ENCODE data around the gene DENND4B.

The DENND4B gene

GRCh38 chr1:153945795-153946621, 510 bp downstream of the DENND4B start:
- peak; percentile 66 for DNase-seq (ENCODE audit: low spot score)

- DNase-seq (ENCODE audit: low spot score): no peak
These were observed 1.3 kb downstream of the DENND4B start for GRCh38 chr1:153945131-153945794.

DNA sequence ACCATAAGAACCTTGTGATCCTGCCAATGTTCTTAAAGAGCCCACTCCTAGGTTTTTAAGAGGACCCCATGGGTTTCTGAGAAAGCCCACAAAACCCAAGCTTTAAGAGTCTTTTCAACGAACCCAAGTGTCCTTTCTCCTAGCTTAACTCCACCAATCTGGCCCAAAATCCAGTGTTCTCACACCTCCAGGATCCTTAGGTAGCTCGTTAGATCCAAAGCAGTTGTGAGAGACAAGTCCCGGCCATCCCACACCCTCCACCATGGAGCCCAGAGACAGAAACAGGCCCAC, 1.7 kb downstream of the DENND4B start:
- DNase-seq (ENCODE audit: low spot score): no peak

DNA sequence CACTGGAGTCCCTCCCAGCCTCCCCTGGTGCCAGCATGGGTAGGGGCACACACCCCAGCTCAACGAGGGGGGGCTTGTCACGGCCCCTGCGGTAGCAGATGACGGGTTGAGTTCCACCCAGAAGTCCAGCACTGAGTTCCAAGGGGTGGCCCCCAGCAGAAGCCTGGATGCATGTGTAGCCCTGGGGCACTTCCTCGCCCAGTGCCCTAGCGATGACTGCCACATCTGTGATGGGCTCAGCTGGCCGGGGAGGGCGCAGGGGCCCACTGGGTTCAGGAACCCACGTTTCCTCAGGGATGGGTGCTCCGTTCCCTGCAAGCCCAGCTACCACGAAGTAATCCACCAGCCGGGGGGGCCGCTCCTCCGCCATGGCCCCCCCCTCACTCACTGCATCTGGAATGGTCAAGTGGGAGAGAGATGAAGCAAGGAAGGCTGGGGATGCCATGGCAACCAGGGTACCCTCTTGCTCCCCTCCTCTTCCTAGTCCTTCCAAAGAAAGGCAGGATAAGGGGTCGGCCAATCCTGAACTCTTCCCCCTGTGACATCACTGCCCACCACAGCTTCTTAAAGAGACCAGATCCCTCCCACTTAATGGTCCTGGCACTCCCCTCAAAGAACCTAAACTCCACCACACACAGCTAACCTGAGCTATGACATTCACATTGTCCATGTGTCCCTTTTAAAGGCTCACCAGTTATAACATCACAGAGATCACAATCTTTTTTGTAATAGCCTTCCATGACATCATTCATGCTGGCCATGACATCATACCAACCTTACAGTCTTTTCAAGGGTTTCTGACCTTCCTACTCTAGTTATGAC, 2.3 kb downstream of the DENND4B start:
- DNase-seq (ENCODE audit: low spot score): no peak

GRCh38 chr1:153942766-153943549, 3.6 kb downstream of the DENND4B start:
- DNase-seq (ENCODE audit: low spot score): no peak

DNA sequence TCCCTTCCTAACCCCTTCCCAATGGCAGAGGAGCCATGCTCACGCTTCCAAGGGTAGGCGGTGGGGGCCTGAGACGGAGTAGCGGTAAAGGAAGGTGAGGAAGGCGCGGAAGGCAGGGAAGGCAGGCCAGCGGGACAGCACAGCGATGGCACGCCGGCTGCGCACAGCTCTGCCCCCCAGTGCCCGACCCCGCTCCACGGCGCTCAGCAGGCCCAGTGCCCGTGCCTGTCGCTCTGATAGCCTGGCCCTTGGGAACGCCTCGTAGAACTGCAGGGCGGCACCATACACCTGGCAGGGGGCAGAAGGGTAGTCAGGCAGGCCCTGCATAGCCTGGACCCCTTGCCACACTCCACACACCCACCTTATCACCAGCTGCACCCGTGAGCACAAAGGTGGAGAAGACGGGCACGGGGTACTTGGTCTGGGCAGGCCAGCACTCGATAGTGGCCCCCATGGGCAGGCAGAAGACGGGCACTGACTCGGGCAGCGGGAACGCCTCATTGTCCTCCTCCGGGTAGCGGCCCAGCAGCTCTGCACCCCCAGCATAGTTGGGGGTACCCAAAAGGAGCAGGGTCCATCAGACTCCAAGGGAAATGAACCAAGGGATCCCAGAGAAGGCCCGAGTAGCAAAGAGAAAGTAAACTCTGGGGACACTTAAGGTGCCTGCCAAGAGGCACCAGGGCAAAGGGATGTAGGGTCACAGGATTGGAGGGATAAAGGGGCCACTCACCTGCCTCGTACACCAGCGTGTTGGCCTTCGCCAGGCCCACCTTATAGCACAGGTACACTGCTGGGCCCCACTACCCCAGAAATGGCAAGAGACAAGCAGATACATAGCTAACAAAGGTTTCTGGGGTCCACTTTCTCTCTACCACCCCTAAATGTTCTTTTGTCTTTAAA, 4.4 kb downstream of the DENND4B start:
- DNase-seq (ENCODE audit: low spot score): no peak

GRCh38 chr1:153940756-153941155, 5.8 kb downstream of the DENND4B start:
- DNase-seq (ENCODE audit: low spot score): no peak

DNA sequence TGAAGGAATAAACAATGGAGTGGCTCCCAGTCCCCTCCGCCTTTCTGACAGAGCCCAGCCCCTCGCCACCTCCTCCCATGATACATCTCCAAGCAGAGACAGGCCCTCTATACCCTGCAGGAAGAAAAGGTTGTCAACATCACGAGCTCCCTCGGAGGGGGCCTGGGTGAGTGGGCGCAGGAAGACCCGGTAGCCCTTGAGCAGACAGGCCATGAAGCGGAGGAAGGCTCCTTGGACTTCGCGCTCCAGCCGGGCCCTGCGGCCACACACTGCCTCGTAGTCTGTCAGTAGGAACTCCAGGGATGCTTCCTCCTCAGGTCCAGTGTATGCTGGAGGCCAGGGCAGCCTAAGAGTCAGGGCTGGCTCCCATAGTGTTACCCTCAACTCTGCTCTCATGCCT, 7.0 kb downstream of the DENND4B start:
- DNase-seq (ENCODE audit: low spot score): no peak

- DNase-seq (ENCODE audit: low spot score): no peak
These were observed 7.5 kb downstream of the DENND4B start for GRCh38 chr1:153938996-153939395.

DNA sequence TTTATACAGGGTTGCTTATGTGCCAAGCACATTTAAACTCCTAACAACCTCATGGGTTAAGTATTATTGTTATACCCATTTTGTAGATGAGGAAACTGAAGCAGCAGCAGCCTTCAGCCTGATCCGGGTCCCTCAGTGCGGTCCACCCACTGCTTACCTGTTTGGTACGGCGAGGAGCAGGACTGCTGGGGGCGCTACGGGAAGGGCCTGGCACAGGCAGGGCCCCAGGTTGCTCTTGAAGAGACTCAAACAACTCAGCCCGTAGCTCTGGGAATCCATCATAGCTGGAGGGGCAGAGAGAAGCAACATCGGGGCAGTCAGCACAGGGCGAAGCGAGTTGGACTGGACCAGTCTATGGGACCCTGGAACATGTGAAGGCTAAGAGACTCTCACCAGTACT, 9.2 kb downstream of the DENND4B start:
- no peak for DNase-seq (ENCODE audit: low spot score)

DNA sequence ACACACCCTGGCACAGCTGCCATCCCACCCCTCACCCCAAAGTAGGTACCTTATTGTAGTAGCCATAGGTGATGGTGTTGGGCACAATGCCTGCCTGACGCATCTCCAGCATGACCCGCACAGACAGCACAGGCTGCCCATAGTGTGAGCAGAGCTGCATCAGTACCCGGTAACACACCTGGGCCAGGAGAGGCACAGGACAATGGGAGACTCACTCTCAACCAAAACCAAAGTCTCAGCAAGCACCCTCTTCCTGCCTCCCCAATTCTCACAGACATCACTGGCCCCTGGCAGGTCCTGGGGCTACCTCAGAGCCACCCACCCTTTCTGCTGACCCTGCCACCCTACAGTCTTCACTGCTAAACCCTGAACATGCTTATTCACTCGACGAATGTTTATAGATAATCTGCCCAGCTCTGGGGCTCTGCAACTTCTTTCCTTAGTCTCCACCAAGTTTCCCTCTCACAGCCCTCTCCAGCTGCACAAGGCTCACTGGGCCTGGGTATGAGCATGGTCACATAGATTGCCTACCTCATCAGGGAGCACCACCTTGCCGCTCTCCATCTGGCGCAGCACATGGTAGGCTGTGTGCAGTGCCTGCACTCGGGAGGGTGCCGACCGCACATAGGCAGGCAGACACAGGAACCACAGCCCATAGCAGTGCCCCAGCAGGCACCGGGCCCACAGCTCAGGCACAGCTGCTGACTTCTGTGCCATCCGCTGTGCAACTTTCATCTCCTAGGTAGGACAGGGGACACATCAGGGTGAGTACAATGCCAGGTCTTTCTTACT, 10.3 kb downstream of the DENND4B start:
- DNase-seq (ENCODE audit: low spot score): no peak

GRCh38 chr1:153934746-153935145, 11.8 kb downstream of the DENND4B start:
- DNase-seq (ENCODE audit: low spot score): no peak

DNA sequence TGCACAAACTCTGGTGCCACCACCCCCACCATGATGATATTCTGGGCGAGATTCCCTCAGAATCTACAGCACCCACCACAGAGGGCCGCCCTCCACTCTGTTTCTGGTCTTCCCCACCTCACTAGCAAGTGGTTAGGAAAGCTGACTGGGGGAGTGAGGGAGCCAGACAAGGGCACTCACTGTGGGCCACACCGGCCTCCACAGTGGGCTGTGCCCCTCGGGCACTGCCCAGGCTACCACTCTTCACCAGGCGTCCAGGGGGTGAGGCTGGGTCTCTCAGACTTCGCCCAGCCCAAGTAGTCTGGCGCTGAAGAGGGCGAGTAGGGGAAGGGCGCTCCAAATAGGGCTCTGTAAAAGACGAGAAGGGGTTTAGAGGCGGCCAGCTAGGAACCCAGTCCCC, 12.6 kb downstream of the DENND4B start:
- no peak for DNase-seq (ENCODE audit: low spot score)

DNA sequence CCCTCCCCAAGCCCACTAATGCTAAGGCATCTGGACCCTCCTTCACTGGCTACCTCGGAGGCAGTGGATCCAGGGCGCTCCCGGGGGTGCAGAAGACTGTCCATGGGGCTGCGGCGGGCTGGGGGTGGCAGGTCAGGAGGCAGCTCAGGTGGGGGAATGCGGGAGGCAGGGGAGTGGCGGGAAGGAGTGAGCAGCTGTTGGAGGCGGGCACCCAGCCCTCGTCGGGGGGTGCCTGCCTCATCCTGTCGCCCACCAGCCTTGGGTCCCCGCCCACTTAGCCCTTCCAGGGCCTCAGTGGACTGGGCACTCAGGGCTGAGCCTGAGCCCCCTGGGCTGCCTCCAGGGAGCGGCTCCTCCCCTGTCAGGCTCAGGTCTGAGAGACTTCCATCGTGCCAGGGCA, 13.1 kb downstream of the DENND4B start:
- DNase-seq (ENCODE audit: low spot score): no peak

GRCh38 chr1:153932156-153933131, 14.1 kb downstream of the DENND4B start:
- DNase-seq (ENCODE audit: low spot score): no peak

DNA sequence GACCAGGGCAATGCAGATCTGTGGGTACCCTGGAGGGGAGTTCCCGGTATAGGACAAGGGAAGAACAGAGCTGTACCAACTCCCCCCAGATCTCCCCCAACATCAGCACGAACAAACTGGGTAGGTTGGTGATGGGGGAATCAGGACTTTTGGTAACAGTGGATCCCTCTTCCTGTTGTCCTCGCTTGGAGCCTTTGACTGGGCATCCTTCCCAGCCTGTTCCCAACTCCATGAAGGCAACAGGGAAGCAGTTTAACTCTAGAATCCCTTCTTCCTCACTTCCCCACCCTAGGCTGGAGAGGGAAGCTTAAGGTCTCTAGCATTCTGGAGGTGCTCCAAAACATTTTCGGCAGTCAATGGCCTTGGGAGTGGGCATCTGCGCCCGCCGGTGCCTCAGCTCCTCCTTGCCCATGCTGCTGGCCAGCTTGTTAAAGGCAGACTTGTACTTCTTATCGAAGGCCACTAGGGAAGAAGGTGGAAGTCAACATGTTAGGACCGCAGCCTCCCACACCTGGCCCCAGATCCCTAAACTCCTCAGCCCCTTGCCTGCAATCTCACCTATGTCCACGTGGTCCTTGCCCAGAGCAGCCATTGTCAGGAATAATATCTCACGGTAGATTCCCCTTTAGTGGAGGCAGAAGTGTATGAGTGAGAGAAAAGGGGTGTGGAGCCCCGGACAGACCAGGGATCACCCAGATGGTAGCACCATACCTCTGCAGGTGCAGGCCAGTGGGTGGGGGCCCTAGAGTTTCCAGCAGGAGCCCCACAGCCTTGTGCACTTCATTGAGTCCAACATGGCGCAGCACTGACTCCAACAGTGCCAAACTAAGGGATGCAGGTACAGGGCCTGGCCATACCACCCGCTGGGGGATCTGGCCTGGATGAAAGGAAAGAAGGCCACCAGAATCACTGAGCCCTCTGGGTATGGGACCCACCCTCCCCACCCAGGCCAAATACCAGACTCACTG, 16.3 kb downstream of the DENND4B start:
- no peak for DNase-seq (ENCODE audit: low spot score)

DNA sequence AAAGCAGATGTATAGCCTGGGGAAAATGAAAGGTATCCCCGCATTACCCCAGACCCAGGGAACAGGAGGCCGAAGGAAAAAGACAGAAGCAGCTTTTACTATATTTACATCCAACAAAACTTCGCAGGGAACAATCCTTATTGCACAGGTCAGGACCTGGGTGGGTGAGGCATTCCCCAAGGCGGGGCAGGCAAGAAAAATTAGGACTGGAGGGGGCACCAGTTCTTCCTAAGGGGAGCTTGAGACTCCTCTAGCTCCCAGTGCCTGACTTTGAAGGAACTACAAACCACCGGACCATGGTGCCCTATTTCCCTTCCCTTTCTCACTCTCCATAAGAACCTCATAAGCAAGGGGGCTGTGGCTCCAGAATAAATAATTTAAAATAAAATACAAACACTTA, 17.1 kb downstream of the DENND4B start:
- no peak for DNase-seq (ENCODE audit: low spot score)

DNA sequence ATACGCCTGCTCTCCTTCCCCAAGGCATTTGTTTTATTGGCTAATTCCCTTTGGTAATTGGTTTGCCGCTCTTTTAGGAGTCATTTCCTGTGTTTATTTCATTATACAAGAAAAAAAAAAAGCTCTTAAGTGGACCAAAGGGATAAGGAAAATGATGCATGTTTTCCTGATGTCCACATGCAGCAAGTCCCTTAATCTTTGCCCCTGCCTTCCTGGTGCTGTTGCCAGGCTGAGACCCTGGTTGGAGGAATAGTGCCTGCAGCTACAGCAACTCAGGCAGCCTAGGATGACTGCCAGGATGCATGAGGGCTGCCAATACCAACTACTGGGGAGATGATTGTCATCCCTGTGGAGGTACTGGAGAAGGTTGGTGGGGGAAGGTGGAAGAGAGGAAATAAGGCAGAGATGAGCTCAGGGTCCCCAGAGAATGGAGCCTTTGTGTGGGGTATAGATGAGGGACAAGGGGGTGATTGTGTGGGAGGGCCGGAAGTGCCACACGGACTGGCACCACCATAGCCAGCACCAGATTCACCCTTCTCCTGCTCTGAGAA, 17.7 kb downstream of the DENND4B start:
- DNase-seq (ENCODE audit: low spot score): no peak

Measured in ecto neural progenitor cell (in vitro differentiated cells).